HPDE6-E6E7 (cell line): Measurements from ENCODE around the gene GIT1.
"Not testable (repeated sequence)": the region's sequence is repeated elsewhere in the genome, so short reads cannot be mapped to it uniquely, and the experiment has no call there.

Source experiments
- DNase-seq: peaks from one replicate; pipeline ENCODE4 v3.0.0; 2011; ENCODE audit warnings: missing footprints; ENCODE audit errors: extremely low spot score

GIT1 gene

DNA sequence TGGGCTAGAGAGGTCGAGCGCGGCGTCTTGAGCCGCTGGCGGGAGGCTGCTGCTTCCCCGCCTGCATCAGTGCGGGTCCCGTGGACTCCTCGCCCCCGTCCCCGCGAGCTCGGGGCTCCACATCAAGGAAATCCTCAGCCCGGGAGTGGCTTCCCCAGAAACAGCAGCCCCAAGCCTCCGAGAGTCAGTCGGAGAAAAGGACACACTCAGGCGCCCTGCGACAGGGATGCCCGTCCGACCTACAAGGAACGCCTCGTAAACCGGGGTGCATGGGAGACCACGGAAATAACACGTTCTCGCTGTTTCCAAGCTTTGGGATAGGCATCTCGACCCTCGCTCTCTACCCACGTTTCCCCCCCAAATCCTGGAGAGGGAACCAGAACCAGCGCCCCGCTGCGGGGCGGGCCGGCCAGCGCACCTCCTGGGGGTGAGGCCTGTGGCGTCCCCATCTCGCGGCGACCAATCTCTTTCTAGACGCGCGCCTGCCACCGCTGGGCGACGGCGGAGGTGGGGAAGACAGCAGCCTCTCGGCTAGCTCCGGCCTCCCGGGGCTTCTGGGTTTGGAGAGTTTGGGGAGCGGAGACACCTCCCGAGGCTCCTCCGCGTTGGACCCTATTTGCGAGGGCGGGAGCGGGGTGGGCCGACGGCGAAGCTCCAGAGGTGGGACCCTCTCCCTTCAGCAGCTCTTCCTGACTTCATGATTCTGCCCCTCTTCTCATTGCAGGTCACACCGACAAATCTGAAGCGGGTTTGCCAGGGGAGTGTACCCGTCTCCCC is 21.7 kb downstream of the GIT1 start:
- no peak for DNase-seq

- no peak for DNase-seq
These were observed 22.2 kb downstream of the GIT1 start for GRCh38 chr17:29567304-29567553.

DNA sequence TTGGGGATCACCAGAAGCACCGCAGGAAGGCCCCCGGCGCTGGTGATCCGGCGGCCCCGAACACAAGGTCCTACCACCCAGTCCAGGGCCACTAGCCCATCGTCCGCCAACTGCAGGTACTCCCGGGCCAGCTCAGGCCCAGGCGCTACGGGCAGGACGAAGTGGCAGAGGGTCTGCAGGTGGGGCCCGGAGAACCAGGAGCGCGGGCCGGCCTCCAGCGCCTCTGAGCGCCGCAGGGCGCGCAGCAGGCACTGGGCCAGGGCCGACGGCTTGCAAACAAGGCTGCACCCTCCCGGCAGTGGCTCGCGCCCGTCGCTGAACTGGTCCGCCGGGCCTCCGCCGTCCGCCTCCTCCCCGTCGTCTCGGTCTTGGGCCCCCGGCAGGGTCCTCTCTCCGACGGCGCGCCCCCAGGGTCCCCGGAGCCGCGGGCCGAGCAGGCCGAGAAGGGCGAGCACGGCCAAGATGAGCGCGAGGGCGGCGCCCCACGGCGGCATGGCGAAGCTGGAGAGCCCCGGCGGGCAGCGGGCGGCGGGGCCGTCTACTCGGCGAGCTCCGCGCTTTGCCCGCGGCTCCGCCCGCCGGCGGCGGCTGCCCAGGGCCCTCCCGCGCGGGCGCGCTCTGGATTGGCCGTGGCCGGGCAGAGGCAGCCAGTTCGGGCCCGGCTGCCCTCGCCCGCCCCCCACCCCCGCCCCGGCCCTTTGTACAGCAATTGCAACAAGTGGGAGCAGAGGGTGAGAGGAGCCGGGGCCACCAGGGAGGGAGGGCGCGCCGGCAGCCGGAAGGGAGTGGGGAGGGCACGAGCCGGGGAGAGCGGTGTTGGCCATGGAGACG is 22.8 kb downstream of the GIT1 start, which contains the start of gene ABHD15:
Gene ABHD15 (minus strand): TSS at position 565 of the 831 bp plus-strand sequence. CDS start 71 bp downstream, at position 494.
- DNase-seq: peak; percentile 70

- DNase-seq: no peak
These were observed 23.6 kb downstream of the GIT1 start for GRCh38 chr17:29565643-29566472.

DNA sequence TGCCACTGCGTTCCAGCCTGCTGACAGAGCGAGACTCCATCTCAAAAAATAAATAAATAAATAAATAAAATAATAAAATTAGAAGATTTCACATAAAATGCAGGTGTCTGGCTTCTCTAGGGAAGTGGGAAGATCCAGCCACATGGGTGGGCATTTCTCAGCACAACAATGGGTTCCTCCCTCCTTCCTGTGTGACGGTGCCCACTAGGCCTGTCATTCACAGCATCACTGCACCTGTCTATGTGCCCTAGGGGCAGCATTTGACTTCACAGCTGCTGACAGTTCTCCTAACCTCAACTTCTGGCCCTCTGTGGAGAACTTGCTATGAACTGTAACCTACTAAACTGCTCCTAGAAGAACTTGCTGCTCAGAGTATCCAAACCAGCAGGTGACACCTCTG is 25.6 kb downstream of the GIT1 start:
- no peak for DNase-seq

- DNase-seq: no peak
These were observed 26.8 kb downstream of the GIT1 start for GRCh38 chr17:29562615-29563014.

DNA sequence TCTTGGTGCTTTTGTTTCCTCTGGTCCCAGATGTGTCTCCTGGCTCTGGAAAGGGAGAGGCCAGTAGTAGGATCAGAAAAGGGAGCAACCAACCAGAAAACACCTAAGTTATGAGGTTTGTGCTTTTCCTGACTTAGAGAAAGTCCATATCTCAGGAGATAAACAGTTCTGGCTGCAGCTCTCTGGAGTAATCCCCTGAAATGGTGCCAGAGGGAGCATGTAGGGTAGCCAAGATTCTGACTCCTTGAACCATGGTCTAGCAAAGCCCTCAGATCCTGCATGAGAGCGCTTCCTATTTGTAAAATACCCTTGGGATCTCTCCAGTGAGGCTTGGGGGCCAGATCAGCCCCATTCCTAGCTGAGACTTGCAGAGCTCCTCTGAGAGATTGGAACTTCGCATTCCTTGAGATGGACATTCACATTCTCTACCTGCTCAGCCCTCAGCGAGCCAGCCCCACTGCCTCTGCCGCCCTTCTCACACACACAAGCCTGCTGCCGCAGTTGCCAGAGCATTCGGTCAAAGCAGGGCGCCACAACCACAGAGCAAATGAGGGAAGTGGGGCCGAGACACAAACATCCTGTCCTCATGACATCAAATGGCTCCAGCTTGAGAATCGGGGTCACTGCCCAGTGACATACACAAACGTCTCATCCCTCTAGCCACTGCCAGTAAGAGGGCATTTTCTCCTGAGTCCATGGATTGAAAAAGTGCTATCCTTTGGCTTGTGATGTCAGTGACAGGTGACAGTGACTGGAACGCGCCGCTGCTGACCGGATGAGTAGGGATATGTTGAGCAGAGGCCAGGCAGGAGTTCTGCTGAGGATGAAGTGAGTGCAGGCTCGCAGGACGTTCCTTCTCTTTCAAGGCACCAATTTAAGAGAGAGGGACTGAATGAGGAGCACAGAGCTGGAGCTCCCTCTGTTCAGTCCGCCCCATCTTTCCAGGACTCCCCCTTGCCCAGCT is 27.6 kb downstream of the GIT1 start:
- no peak for DNase-seq

- no peak for DNase-seq
These were observed 29.1 kb downstream of the GIT1 start for GRCh38 chr17:29560316-29560715.

DNA sequence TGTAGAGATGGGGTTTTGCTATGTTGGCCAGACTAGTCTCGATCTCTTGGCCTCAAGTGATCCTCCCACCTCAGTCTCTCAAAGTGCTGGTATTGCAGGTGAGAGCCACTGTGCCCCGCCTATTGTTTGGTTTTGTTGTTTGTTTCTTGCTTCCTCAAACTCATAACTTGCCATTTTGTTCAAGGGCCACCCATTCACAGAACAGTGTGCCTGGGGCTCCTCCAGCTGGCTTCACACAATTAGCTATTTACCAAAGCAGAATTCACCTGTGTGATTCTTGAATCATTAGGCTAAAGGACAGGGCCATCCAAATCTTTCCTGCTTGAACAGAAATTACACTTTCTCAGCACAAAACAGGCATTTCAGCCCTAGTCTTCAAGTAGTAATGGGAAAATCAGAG is 29.8 kb downstream of the GIT1 start:
- DNase-seq: no peak

DNA sequence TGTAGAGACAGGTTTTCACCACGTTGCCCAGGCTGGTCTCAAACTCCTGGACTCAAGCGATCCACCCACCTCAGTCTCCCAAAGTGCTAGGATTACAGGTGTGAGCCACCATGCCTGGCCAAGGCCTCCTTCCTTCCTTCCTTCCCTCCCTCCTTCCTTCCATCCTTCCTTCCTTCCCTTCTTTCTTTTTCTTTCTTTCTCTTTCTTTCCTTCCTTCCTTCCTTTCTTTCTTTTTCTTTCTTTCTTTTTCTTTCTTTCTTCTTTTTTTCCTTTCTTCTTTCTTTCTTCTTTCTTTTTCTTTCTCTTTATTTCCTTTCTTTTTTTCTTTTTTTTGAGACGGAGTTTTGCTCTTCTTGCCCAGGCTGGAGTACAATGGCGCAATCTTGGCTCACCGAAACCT is 31.3 kb downstream of the GIT1 start:
- DNase-seq: not testable (repeated sequence)

DNA sequence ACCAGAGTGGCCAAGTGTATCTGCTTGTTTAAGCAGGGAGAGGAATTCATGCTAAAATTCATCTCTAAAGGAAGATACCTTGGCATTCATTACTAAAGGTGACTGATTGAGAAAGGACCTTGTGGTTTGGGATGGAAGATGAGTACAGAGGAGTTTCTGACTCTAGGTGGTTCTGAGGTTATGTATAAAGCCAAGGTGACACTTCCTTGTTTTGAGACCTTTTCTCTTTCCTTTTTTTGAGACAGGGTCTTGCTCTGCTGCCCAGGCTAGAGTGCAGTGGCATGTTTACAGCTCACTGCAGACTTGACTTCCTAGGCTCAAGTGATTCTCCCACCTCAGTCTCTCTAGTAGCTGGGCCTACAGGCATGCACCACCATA is 31.7 kb downstream of the GIT1 start:
- no peak for DNase-seq

DNA sequence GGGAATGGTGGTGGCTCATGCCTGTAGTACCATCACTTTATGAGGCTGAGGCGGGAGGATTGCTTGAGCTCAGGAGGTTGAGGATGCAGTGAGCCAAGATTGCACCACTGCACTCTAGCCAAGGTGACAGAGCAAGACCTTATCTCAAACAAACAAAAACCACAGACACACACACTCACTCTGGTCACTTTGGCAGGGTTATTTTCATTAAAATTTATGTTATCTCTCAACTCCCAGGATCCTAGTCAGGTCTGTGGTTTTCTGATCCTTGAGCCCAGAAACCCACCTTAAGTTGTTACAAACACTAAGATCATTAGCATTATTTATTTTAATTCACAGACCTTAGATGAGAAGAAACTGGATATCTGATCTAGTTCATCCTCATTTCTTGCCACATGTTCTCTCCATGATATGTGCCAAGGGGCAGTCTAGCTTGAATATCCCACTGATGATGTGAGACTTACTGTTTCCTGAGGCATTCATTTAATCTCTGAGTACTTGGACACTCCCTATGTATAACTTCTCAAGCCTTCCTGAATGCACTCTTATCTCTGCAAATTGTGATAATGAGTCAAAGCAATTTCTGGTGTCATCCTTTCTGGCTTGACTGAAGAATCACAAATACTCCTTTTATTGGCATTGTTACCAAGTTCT is 32.2 kb downstream of the GIT1 start:
- DNase-seq: no peak

- DNase-seq: no peak
These were observed 33.6 kb downstream of the GIT1 start for GRCh38 chr17:29555840-29556239.

DNA sequence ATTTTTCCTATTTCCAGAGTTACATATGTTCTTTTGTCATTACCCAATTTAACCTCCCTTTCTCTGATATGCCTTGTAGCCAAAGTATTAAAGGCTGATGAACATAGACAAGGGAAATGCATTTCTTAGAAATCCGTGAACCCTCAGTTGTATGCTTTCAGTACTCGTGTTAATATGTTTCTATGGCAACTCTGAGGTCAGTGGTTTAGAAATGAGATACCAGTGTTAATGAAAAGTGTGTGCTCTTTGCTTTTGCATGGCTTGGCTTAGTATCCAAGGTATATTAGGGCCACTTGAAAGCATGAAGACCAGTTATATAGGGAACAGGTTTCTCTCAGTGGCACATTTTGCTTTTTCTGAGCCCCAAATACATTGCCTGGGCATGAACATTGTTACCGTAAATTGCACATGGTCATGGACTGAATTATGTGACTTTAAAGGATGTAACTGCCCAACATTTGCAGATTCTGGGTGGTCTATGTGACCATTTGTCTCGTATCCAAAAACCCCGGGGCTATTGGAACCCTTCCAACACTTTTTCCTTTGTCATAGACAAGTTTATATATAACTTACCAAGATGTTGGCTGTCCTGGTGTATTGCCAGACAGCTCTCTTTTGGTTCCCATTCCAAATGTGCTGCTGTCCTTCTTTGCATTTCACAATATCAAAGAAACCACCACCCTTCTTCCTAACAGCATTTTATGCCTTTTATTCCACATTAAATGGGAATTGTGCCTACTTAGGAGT is 40.1 kb downstream of the GIT1 start:
- no peak for DNase-seq

DNA sequence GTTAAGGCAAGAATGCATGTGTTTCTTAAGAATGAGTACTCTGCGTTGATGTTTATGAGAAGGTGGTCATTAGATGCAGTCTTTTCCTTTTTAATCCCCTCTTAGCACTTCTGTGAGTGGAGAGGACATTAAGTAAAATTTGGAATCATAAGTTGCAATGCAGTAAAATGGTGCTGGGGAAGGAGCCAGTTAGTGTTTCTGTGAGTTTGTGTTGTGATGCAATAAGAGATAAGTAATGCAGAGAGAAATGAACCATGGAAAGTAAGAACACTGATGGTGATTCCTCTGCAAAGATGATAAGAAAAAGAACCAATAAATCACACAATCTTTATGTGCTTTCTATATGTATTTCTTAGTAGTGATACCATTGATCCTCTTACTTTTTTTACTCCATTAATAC is 42.6 kb downstream of the GIT1 start:
- no peak for DNase-seq

DNA sequence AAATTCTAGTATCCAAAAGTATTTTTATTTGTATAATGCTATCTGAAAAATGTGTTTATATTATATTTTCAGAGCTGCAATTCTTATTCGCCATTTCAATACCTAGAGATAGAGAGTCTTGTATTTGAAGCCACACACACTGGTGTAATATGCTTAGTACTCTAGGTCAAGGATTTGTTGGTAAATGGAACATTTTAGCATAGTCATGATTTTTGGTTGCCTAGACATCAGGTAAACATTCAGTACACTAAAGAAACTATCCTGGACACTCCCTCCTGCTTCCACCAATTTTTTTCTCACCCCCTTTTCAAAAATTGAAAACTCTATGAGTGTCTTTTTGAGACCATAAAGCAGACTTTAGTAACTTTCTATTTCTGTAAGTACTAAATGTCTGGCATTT is 43.4 kb downstream of the GIT1 start:
- DNase-seq: no peak

- no peak for DNase-seq
These were observed 45.4 kb downstream of the GIT1 start for GRCh38 chr17:29544066-29544465.

DNA sequence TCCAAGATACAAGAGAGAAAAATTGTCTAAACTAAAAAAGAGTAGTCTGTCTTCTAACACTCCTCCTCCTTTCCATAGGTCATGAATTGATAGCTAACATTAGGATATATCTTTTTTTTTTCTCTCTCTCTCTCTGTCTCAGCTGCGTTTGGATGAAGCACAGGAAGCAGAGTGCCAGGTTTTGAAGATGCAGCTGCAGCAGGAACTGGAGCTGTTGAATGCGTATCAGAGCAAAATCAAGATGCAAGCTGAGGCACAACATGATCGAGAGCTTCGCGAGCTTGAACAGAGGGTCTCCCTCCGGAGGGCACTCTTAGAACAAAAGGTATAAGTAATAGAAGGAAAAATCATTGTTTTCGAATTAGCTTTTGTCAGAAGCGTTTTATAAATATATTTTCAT is 55.5 kb downstream of the GIT1 start:
- DNase-seq: no peak

- no peak for DNase-seq
These were observed 63.1 kb downstream of the GIT1 start for GRCh38 chr17:29526322-29526721.

DNA sequence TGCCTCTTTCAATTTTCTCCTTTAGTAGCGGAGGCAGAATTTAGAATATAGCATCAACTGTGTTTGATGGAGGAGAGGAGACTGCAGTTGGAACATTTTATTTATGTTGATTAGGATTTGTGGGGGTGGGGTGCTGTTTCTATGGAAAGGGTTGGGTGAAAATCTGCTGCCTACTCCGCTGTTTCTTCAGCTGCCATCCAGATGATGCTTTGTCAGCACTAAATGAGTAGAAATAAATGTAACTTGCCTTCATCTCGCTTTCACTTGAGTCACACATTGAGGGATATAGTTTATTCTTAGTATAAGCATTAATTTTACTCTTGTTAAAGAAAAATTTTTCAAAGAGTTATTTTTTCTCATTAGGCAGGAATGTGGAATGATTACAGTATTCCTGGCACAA is 64.8 kb downstream of the GIT1 start:
- no peak for DNase-seq
